ENCODE results near the gene KIRREL2. TPM values are rescaled to one million over a fixed set of nuclear protein-coding genes. Genes with fewer than 3 reads are reported as not detected.

KIRREL2 gene
- total RNA-seq, 1 experiment from 2014 or later: 3.1 TPM

- H3K9ac ChIP-seq (ENCODE audit: extremely low read depth, insufficient read length, low read length): no peak overlapping the region
- H3K79me2 ChIP-seq (ENCODE audit: insufficient read depth, low read length): no peaks in the 10 kb centered on the region
- H3K79me1 ChIP-seq (ENCODE audit: insufficient read depth, low read depth, low read length, poor library complexity, severe bottlenecking): no peaks in the 10 kb centered on the region
- H3K18ac ChIP-seq (ENCODE audit: insufficient read length, low read depth, low read length): no peak overlapping the region
- no peak overlapping the region for H2BK5ac ChIP-seq (ENCODE audit: insufficient read length, low read length)
- no peaks in the 10 kb centered on the region for H3K4me1 ChIP-seq (ENCODE audit: insufficient read depth, low read length)
- no peak for TF ChIP-seq CTCF (conservative IDR thresholded peaks at IDR 0.05)
- Mint-ChIP-seq H3K27me3 (ENCODE audit: low read depth) (peaks cover 58% of the 10 kb centered on the region), H3K4me1 (peaks cover 5% of the 10 kb centered on the region in 2 experiments), H3K36me3 (ENCODE audit: insufficient read depth in 1 of 3, low read depth in 3 of 3) (no peaks in the 10 kb centered on the region), H3K9me3 (no peaks in the 10 kb centered on the region), H3K27ac (no peak overlapping the region), H3K4me3 (peak overlapping the region in 1 of 2 experiments; percentile 67; a peak in 1 of 5 replicates)
- H3K27ac ChIP-seq (ENCODE audit: insufficient read length, low read depth, low read length): no peak overlapping the region
- H3K4me2 ChIP-seq (ENCODE audit: insufficient read depth, insufficient read length, low read length): no peak overlapping the region
- H2BK20ac ChIP-seq (ENCODE audit: low read depth, low read length, poor library complexity, severe bottlenecking): no peak overlapping the region
- H4K8ac ChIP-seq (replicated peaks; ENCODE audit: insufficient read length, low read depth, low read length): no peak overlapping the region
- no peak overlapping the region for H2BK15ac ChIP-seq (ENCODE audit: low read depth, low read length)
- H4K20me1 ChIP-seq (ENCODE audit: control insufficient read depth, insufficient read depth, insufficient read length): no peaks in the 10 kb centered on the region
- no peaks in the 10 kb centered on the region for H3K23me2 ChIP-seq (ENCODE audit: insufficient read length, low read depth, low read length, poor library complexity, severe bottlenecking)
- no peak overlapping the region for H3K4ac ChIP-seq (ENCODE audit: low read depth, low read length)
- WGBS (ENCODE audit: extremely low coverage, insufficient read length, low lambda C conversion rate): no CpG with 5 or more reads among the region's 18 CpGs
- DNase-seq: no peak
- H2AK5ac ChIP-seq (ENCODE audit: insufficient read length, low read length): no peak overlapping the region
- H4K91ac ChIP-seq (ENCODE audit: insufficient read length, low read depth, low read length): no peak overlapping the region
- H3K56ac ChIP-seq (ENCODE audit: insufficient read length, low read depth, low read length): no peak overlapping the region
- no peaks in the 10 kb centered on the region for H3K9me3 ChIP-seq (ENCODE audit: control insufficient read depth, low read depth, low read length)
- no peak overlapping the region for H3T11ph ChIP-seq (ENCODE audit: low read length)
- H3K27me3 ChIP-seq (ENCODE audit: insufficient read depth, low read length): no peaks in the 10 kb centered on the region; the same call in 1 of the 2 replicates
- H2BK120ac ChIP-seq (ENCODE audit: low read depth, low read length, poor library complexity, severe bottlenecking): no peak overlapping the region
- H3K14ac ChIP-seq (ENCODE audit: insufficient read depth, low read length): no peak overlapping the region; the same call in 1 of the 2 replicates
- H2BK12ac ChIP-seq (ENCODE audit: insufficient read length, low read depth, low read length): no peak overlapping the region
- H2AFZ ChIP-seq (ENCODE audit: low read length): no peak overlapping the region
- no peak overlapping the region for H4K5ac ChIP-seq (ENCODE audit: insufficient read length, low read depth, low read length)
- H3K23ac ChIP-seq (ENCODE audit: insufficient read length, low read depth, low read length): no peak overlapping the region
Observed at GRCh38 chr19:35830986-35831385, 25.7 kb upstream of the KIRREL2 start.
